Osteoblast (primary cell): ENCODE results near the gene HECTD3. TPM values are rescaled to one million over a fixed set of nuclear protein-coding genes. Genes with fewer than 3 reads are reported as not detected.
A peak's percentile ranks its signal among the peaks of the same experiment; 100 is the strongest.

Experiments used
- DNase-seq: peaks from one replicate; pipeline ENCODE4 v3.0.0; 2011; ENCODE audit warnings: low spot score, mixed read lengths; ENCODE audit not compliant: insufficient read length; ENCODE audit errors: missing footprints
- H2AFZ ChIP-seq: 2 replicates; pipeline ENCODE4 v1.6.0; 2011; ENCODE audit warnings: mild to moderate bottlenecking, low read length
- H3K27ac ChIP-seq: 2 replicates; pipeline ENCODE4 v1.5.1; 2011; ENCODE audit warnings: mild to moderate bottlenecking, low read depth, low read length, moderate library complexity
- H3K27me3 ChIP-seq: 2 replicates; pipeline ENCODE4 v1.6.0; 2012; ENCODE audit warnings: mild to moderate bottlenecking, control low read depth, inconsistent platforms, low read length, moderate library complexity; ENCODE audit not compliant: insufficient read depth
- H3K36me3 ChIP-seq: 2 replicates; pipeline ENCODE4 v1.5.1; 2011; ENCODE audit warnings: mild to moderate bottlenecking, low read length, control low read depth, moderate library complexity; ENCODE audit not compliant: insufficient read depth
- H3K4me1 ChIP-seq: 2 replicates; pipeline ENCODE4 v1.5.1; 2011; ENCODE audit warnings: mild to moderate bottlenecking, low read length, control low read depth, moderate library complexity; ENCODE audit not compliant: insufficient read depth
- H3K4me2 ChIP-seq: 2 replicates; pipeline ENCODE4 v1.6.0; 2011; ENCODE audit warnings: mild to moderate bottlenecking, low read length; ENCODE audit not compliant: insufficient read depth
- H3K4me3 ChIP-seq: fragments of 200-600 bp; sonication (generic); 3 replicates; pipeline ENCODE4 v1.5.1; 2012; ENCODE audit warnings: mild to moderate bottlenecking, low read length, inconsistent platforms; ENCODE audit not compliant: insufficient read depth
- H3K79me2 ChIP-seq: 2 replicates; pipeline ENCODE4 v1.6.0; 2012; ENCODE audit warnings: mild to moderate bottlenecking, low read length, control low read depth, inconsistent platforms; ENCODE audit not compliant: insufficient read depth
- H3K9me3 ChIP-seq: 2 replicates; pipeline ENCODE4 v1.5.1; 2011; ENCODE audit warnings: low read depth, low read length, control low read depth
- H4K20me1 ChIP-seq: 2 replicates; pipeline ENCODE4 v1.6.0; 2012; ENCODE audit warnings: mild to moderate bottlenecking, low read length, control low read depth; ENCODE audit not compliant: insufficient read depth
- CTCF ChIP-seq: IDR thresholded peaks from 2 replicates; pipeline ENCODE4 v1.5.1; 2011; ENCODE audit warnings: mild to moderate bottlenecking, low read depth, low read length, moderate library complexity; ENCODE audit errors: extremely low read depth
- total RNA-seq: library from RNA; depleted of rRNA; stranded (reverse); fragments of >200 nt; gene quantifications from 2 replicates; pipeline ENCODE4 v1.2.3, GENCODE V29; 2012

The HECTD3 gene
- total RNA-seq, 1 donor: 26.1 TPM

DNA sequence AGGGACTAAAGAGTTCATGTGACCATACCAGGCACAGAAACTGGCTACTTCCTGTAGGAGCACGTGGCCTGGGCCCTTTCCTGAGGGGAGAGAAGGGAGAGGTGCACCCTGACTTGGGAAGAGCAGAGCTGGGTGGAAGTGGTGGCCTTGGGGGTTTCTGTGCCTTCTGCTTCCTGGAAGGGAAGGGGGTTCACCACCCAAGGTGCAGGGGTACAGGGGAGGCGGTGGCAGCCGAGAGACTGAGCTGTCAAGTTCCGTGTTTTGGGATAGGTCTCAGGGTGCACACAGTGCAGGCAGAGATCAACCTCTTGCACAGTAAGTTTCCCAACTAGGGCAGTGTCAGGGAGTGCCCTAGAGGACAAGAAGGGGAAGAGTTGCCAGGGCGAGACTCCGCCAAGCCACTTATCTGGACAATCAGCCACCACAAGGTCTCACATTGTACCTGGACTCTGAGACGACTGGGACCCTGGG lies 10.1 kb downstream of the HECTD3 start:
- H3K9me3 ChIP-seq: no peaks in the 10 kb centered on the region
- peak; percentile 66 for DNase-seq
- H3K79me2 ChIP-seq: no peaks in the 10 kb centered on the region
- peaks cover 37% of the 10 kb centered on the region for H3K36me3 ChIP-seq
- H3K4me3 ChIP-seq: no peak overlapping the region
- no peak for TF ChIP-seq CTCF
- H3K4me1 ChIP-seq: no peaks in the 10 kb centered on the region
- no peaks in the 10 kb centered on the region for H3K27me3 ChIP-seq
- no peak overlapping the region for H3K4me2 ChIP-seq
- H3K27ac ChIP-seq: no peak overlapping the region
- H4K20me1 ChIP-seq: no peaks in the 10 kb centered on the region
- no peak overlapping the region for H2AFZ ChIP-seq

GRCh38 chr1:44999232-44999631 lies 11.9 kb downstream of the HECTD3 start:
- Histone ChIP-seq H3K9me3 (no peaks in the 10 kb centered on the region), H3K4me1 (no peaks in the 10 kb centered on the region), H2AFZ (no peak overlapping the region), H3K27me3 (no peaks in the 10 kb centered on the region), H3K4me3 (no peak overlapping the region), H4K20me1 (no peaks in the 10 kb centered on the region), H3K4me2 (no peak overlapping the region), H3K36me3 (peaks cover 21% of the 10 kb centered on the region), H3K27ac (no peak overlapping the region), H3K79me2 (no peaks in the 10 kb centered on the region)
- TF ChIP-seq CTCF: no peak
- peak; percentile 6 for DNase-seq

- H3K36me3 ChIP-seq: no peaks in the 10 kb centered on the region
- no peak overlapping the region for H3K27ac ChIP-seq
- no peak overlapping the region for H2AFZ ChIP-seq
- TF ChIP-seq CTCF: no peak
- H3K4me2 ChIP-seq: no peak overlapping the region
- no peaks in the 10 kb centered on the region for H3K9me3 ChIP-seq
- no peaks in the 10 kb centered on the region for H3K27me3 ChIP-seq
- no peak overlapping the region for H3K4me3 ChIP-seq
- H4K20me1 ChIP-seq: no peaks in the 10 kb centered on the region
- no peaks in the 10 kb centered on the region for H3K79me2 ChIP-seq
- no peaks in the 10 kb centered on the region for H3K4me1 ChIP-seq
- DNase-seq: no peak
Observed at GRCh38 chr1:44995467-44996238, 15.5 kb downstream of the HECTD3 start.

DNA sequence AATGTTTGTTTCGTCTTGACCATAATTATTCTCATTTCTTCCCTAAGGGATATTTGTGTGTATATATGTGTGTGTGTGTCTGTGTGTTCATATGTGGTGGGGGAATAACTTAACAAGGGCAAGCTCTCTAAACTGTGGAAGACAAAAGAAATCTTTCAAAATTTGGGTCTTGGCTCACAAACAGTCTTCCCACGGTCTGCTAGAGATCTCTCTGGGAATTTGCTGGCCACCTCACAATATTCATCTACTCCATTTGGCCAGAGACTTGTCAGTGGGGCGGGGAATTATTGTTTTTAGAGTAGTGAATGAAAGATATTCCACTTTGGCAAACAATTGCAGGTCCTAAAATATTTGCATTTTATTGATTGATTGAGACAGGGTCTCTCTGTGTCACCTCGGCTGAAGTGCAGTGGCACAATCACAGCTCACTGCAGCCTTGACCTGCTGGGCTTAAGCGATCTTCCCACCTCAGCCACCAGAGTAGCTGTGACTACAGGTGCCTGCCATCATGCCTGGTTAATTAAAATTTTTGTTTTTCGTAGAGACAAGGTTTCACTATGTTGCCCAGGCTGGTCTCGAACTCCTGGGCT lies 16.7 kb downstream of the HECTD3 start:
- TF ChIP-seq CTCF: no peak
- H3K4me3 ChIP-seq: no peak overlapping the region
- no peak overlapping the region for H3K27ac ChIP-seq
- no peak overlapping the region for H3K4me2 ChIP-seq
- H3K36me3 ChIP-seq: no peaks in the 10 kb centered on the region
- H3K79me2 ChIP-seq: no peaks in the 10 kb centered on the region
- no peaks in the 10 kb centered on the region for H4K20me1 ChIP-seq
- no peaks in the 10 kb centered on the region for H3K4me1 ChIP-seq
- DNase-seq: no peak
- H3K27me3 ChIP-seq: no peaks in the 10 kb centered on the region
- no peak overlapping the region for H2AFZ ChIP-seq
- H3K9me3 ChIP-seq: no peaks in the 10 kb centered on the region
